Esophagus squamous epithelium (tissue), 4 donors: ENCODE measurements around the gene EBPL.
A peak's percentile ranks its signal among the peaks of the same experiment; 100 is the strongest.

Experiments
- CTCF ChIP-seq, 6 experiments: fragments of 450-650 bp in 4 of 6; fragments of 200-600 bp in 2 of 6; sonication (generic) in 2 of 6; IDR thresholded peaks; one replicate each; pipeline ENCODE4 v1.5.1; 2016 to 2019; ENCODE audit warnings: antibody characterized with exemption in 6 of 6, mild to moderate bottlenecking in 4 of 6, moderate library complexity in 4 of 6
- POLR2A ChIP-seq, 4 donors: fragments of 450-650 bp; IDR thresholded peaks; one replicate each; pipeline ENCODE4 v1.6.1; 2017; ENCODE audit warnings: antibody characterized with exemption in 4 of 4, mild to moderate bottlenecking in 4 of 4, moderate library complexity in 3 of 4

- peak in 5 of 6 experiments; percentile 20 to 59 (median 41) for TF ChIP-seq CTCF (IDR thresholded peaks at IDR 0.05)
- TF ChIP-seq POLR2A (IDR thresholded peaks at IDR 0.05), result no peak
Measured at GRCh38 chr13:49652355-49653305, 38.7 kb downstream of the EBPL start.
